GM23338 (cell line): ENCODE measurements around the gene MIDN. TPM values are rescaled to one million over a fixed set of nuclear protein-coding genes. Genes with fewer than 3 reads are reported as not detected.

Experiments
- ATAC-seq: fragments of 200-7000 bp; cut with Tn5 transposase; 3 replicates; pipeline ENCODE4 v1.9.1; 2020
- DNase-seq: peaks from one replicate; pipeline ENCODE4 v3.0.0-alpha.2; 2015; ENCODE audit warnings: low spot score
- H2AFZ ChIP-seq: fragments of 200-600 bp; sonication (generic); 2 replicates; pipeline ENCODE4 v1.8.0; 2016; ENCODE audit warnings: antibody characterized with exemption, mild to moderate bottlenecking, moderate library complexity
- H3F3A ChIP-seq: fragments of 200-600 bp; sonication (generic); replicated peaks from 2 replicates; pipeline ENCODE4 v1.8.0; 2017; ENCODE audit warnings: antibody characterized with exemption, mixed run types, low read depth
- H3K27ac ChIP-seq: fragments of 200-600 bp; sonication (generic); 2 replicates; pipeline ENCODE4 v1.6.1; 2016; ENCODE audit warnings: low read depth
- H3K27me3 ChIP-seq: fragments of 200-600 bp; sonication (generic); 2 replicates; pipeline ENCODE4 v1.8.0; 2016; ENCODE audit warnings: mild to moderate bottlenecking, mixed run types, moderate library complexity; ENCODE audit not compliant: insufficient read depth
- H3K36me3 ChIP-seq: fragments of 200-600 bp; sonication (generic); 2 replicates; pipeline ENCODE4 v1.8.0; 2016; ENCODE audit warnings: mild to moderate bottlenecking; ENCODE audit not compliant: insufficient read depth
- H3K4me1 ChIP-seq: fragments of 200-600 bp; sonication (generic); 2 replicates; pipeline ENCODE4 v1.8.0; 2016; ENCODE audit warnings: mild to moderate bottlenecking, moderate library complexity; ENCODE audit not compliant: insufficient read depth
- H3K4me2 ChIP-seq: fragments of 200-600 bp; sonication (generic); 2 replicates; pipeline ENCODE4 v1.7.1; 2017; ENCODE audit warnings: mixed run types
- H3K4me3 ChIP-seq: fragments of 200-600 bp; sonication (generic); 2 replicates; pipeline ENCODE4 v1.6.1; 2016; ENCODE audit warnings: mixed run types
- H3K79me2 ChIP-seq: fragments of 200-600 bp; sonication (generic); replicated peaks from 2 replicates; pipeline ENCODE4 v1.8.0; 2017; ENCODE audit warnings: mild to moderate bottlenecking; ENCODE audit not compliant: insufficient read depth
- H3K9me2 ChIP-seq: fragments of 200-600 bp; sonication (generic); 2 replicates; pipeline ENCODE4 v1.8.0; 2017; ENCODE audit not compliant: insufficient read depth
- H4K20me1 ChIP-seq: fragments of 200-600 bp; sonication (generic); replicated peaks from 2 replicates; pipeline ENCODE4 v1.8.0; 2017; ENCODE audit warnings: mild to moderate bottlenecking; ENCODE audit not compliant: insufficient read depth
- H3K27ac Mint-ChIP-seq: 2 replicates; pipeline ENCODE4 v1.8.0; 2020; ENCODE audit warnings: inconsistent platforms, mild to moderate bottlenecking, moderate library complexity, mixed read lengths
- H3K27me3 Mint-ChIP-seq: 3 replicates; pipeline ENCODE4 v1.8.0; 2022; ENCODE audit warnings: low read depth, mild to moderate bottlenecking, moderate library complexity, mixed read lengths, inconsistent platforms; ENCODE audit not compliant: insufficient read depth, poor library complexity
- H3K36me3 Mint-ChIP-seq: 3 replicates; pipeline ENCODE4 v1.8.0; 2021; ENCODE audit warnings: low read depth, mild to moderate bottlenecking, inconsistent platforms, moderate library complexity, mixed read lengths
- H3K4me1 Mint-ChIP-seq: 3 replicates; pipeline ENCODE4 v1.8.0; 2020; ENCODE audit warnings: mild to moderate bottlenecking, inconsistent platforms, mixed read lengths
- H3K4me3 Mint-ChIP-seq: 3 replicates; pipeline ENCODE4 v1.8.0; 2021; ENCODE audit warnings: moderate library complexity, mild to moderate bottlenecking, inconsistent platforms, mixed read lengths
- H3K9me3 Mint-ChIP-seq: 3 replicates; pipeline ENCODE4 v1.8.0; 2020; ENCODE audit warnings: moderate library complexity, mild to moderate bottlenecking, inconsistent platforms, mixed read lengths
- CREB1 ChIP-seq: fragments of 250-450 bp; sonication (Bioruptor Pico); IDR thresholded peaks from 2 replicates; pipeline ENCODE4 v1.5.0; 2020; ENCODE audit warnings: low read depth, mild to moderate bottlenecking, moderate library complexity
- EZH2 ChIP-seq: fragments of 200-600 bp; sonication (generic); IDR thresholded peaks from one replicate; pipeline ENCODE4 v1.8.0; 2017; ENCODE audit warnings: antibody characterized with exemption, mild to moderate bottlenecking, low read depth; ENCODE audit not compliant: unreplicated experiment
- EZH2phosphoT487 ChIP-seq: fragments of 200-600 bp; sonication (generic); IDR thresholded peaks from one replicate; pipeline ENCODE4 v1.8.1; 2018; ENCODE audit warnings: antibody characterized with exemption; ENCODE audit not compliant: unreplicated experiment
- JUNB ChIP-seq: IDR thresholded peaks from one replicate; pipeline ENCODE4 v1.6.1; 2016; ENCODE audit warnings: antibody characterized with exemption; ENCODE audit not compliant: unreplicated experiment
- NANOG ChIP-seq: IDR thresholded peaks from 2 replicates; pipeline ENCODE4 v1.6.1; 2016; ENCODE audit warnings: antibody characterized with exemption, borderline replicate concordance
- POLR2AphosphoS5 ChIP-seq: IDR thresholded peaks from 2 replicates; pipeline ENCODE4 v1.6.1; 2016; ENCODE audit warnings: antibody characterized with exemption, low read depth
- STAT1 ChIP-seq: IDR thresholded peaks from one replicate; pipeline ENCODE4 v1.6.1; 2016; ENCODE audit warnings: antibody characterized with exemption; ENCODE audit not compliant: unreplicated experiment
- ZNF114 ChIP-seq: fragments of 250-450 bp; sonication (Bioruptor Pico); IDR thresholded peaks from 2 replicates; pipeline ENCODE4 v1.5.0; 2020; ENCODE audit warnings: mild to moderate bottlenecking, moderate library complexity
- ZNF331 ChIP-seq: fragments of 250-450 bp; sonication (Bioruptor Pico); IDR thresholded peaks from 2 replicates; pipeline ENCODE4 v1.5.0; 2020; ENCODE audit warnings: low read depth, mild to moderate bottlenecking, moderate library complexity
- polyA plus RNA-seq: library from polyadenylated mRNA; unstranded; fragments of >200 nt; fragmentation: Nextera tagmentation; extraction: Ambion mirVana; gene quantifications from 2 replicates; pipeline ENCODE4 v1.2.1, GENCODE V29; 2016
- total RNA-seq: library from RNA; depleted of rRNA; stranded (reverse); fragments of >200 nt; shearing (Covaris generic); gene quantifications from 2 replicates; pipeline ENCODE4 v1.2.3, GENCODE V29; 2014
- TF ChIP-seq, protein P1 (sequence below): fragments of 250-450 bp; sonication (Bioruptor Pico); IDR thresholded peaks from 2 replicates; pipeline ENCODE4 v1.5.0; 2020; ENCODE audit warnings: mild to moderate bottlenecking, moderate library complexity
- TF ChIP-seq, protein P2 (sequence below): IDR thresholded peaks from one replicate; pipeline ENCODE4 v1.6.1; 2018; ENCODE audit warnings: antibody characterized with exemption; ENCODE audit not compliant: unreplicated experiment
- TF ChIP-seq, protein P3 (sequence below): IDR thresholded peaks from 2 replicates; pipeline ENCODE4 v1.6.1; 2016; ENCODE audit warnings: antibody characterized with exemption
- TF ChIP-seq, protein P4 (sequence below), 2 experiments: fragments of 200-600 bp in 1 of 2; sonication (generic) in 1 of 2; conservative IDR thresholded peaks; 2 replicates each; pipeline versions ENCODE4 v1.5.1 to v1.6.1; 2016 to 2017; ENCODE audit warnings: antibody characterized with exemption in 2 of 2, low read depth in 2 of 2, mild to moderate bottlenecking in 2 of 2, moderate library complexity in 1 of 2

MIDN gene
- total and polyA plus RNA-seq, 2 experiments from 2014 or later: 28.6 to 113 TPM

DNA sequence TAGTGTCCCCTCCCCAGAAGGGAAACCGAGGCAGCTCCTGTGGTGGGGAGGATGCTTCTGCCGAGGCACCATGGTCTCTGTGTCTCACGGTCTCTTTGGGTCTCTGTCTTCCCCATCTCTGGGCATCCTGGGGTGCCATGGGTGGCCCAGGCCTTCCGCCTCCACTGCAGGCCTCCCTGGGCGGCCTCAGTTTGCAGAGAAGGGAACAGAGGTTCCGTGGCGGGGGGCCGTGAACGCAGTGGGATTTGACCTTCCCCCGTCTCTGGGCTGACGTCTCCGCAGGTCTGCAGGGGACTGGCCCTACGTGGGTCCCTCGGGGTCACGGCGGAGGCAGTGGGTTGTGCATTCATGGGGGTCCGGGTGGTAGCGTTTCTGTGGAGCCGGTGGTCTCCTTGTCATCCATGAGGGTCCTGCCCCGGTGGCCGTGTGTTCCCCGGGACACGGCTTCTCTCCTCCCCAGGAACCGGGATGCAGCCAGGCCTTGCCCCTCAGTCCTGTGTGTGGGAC is 41.9 kb downstream of the MIDN start:
- Histone ChIP-seq H3K36me3 (no peaks in the 10 kb centered on the region), H3K27ac (no peak overlapping the region), H3K4me2 (no peak overlapping the region), H3K27me3 (peaks cover 14% of the 10 kb centered on the region), H3K79me2 (no peaks in the 10 kb centered on the region), H4K20me1 (no peaks in the 10 kb centered on the region), H3F3A (peaks cover 5% of the 10 kb centered on the region), H2AFZ (no peak overlapping the region), H3K4me1 (no peaks in the 10 kb centered on the region), H3K9me2 (no peaks in the 10 kb centered on the region), H3K4me3 (no peak overlapping the region)
- H3K9me3 Mint-ChIP-seq: no peaks in the 10 kb centered on the region
- no peak overlapping the region for H3K27ac Mint-ChIP-seq
- H3K27me3 Mint-ChIP-seq: peaks cover 12% of the 10 kb centered on the region
- ATAC-seq: no peak
- H3K4me3 Mint-ChIP-seq: no peak overlapping the region
- H3K4me1 Mint-ChIP-seq: 0 out of 3 replicates have a peak, but pooled peaks cover 2% of the 10 kb centered on the region
- TF ChIP-seq, protein P1, sequence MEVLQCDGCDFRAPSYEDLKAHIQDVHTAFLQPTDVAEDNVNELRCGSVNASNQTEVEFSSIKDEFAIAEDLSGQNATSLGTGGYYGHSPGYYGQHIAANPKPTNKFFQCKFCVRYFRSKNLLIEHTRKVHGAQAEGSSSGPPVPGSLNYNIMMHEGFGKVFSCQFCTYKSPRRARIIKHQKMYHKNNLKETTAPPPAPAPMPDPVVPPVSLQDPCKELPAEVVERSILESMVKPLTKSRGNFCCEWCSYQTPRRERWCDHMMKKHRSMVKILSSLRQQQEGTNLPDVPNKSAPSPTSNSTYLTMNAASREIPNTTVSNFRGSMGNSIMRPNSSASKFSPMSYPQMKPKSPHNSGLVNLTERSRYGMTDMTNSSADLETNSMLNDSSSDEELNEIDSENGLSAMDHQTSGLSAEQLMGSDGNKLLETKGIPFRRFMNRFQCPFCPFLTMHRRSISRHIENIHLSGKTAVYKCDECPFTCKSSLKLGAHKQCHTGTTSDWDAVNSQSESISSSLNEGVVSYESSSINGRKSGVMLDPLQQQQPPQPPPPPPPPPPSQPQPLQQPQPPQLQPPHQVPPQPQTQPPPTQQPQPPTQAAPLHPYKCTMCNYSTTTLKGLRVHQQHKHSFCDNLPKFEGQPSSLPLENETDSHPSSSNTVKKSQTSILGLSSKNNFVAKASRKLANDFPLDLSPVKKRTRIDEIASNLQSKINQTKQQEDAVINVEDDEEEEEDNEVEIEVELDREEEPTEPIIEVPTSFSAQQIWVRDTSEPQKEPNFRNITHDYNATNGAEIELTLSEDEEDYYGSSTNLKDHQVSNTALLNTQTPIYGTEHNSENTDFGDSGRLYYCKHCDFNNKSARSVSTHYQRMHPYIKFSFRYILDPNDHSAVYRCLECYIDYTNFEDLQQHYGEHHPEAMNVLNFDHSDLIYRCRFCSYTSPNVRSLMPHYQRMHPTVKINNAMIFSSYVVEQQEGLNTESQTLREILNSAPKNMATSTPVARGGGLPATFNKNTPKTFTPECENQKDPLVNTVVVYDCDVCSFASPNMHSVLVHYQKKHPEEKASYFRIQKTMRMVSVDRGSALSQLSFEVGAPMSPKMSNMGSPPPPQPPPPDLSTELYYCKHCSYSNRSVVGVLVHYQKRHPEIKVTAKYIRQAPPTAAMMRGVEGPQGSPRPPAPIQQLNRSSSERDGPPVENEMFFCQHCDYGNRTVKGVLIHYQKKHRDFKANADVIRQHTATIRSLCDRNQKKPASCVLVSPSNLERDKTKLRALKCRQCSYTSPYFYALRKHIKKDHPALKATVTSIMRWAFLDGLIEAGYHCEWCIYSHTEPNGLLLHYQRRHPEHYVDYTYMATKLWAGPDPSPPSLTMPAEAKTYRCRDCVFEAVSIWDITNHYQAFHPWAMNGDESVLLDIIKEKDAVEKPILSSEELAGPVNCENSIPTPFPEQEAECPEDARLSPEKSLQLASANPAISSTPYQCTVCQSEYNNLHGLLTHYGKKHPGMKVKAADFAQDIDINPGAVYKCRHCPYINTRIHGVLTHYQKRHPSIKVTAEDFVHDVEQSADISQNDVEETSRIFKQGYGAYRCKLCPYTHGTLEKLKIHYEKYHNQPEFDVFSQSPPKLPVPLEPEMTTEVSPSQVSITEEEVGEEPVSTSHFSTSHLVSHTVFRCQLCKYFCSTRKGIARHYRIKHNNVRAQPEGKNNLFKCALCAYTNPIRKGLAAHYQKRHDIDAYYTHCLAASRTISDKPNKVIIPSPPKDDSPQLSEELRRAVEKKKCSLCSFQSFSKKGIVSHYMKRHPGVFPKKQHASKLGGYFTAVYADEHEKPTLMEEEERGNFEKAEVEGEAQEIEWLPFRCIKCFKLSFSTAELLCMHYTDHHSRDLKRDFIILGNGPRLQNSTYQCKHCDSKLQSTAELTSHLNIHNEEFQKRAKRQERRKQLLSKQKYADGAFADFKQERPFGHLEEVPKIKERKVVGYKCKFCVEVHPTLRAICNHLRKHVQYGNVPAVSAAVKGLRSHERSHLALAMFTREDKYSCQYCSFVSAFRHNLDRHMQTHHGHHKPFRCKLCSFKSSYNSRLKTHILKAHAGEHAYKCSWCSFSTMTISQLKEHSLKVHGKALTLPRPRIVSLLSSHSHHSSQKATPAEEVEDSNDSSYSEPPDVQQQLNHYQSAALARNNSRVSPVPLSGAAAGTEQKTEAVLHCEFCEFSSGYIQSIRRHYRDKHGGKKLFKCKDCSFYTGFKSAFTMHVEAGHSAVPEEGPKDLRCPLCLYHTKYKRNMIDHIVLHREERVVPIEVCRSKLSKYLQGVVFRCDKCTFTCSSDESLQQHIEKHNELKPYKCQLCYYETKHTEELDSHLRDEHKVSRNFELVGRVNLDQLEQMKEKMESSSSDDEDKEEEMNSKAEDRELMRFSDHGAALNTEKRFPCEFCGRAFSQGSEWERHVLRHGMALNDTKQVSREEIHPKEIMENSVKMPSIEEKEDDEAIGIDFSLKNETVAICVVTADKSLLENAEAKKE (CRISPR knock-in tag): no peak
- TF ChIP-seq CREB1 (CRISPR knock-in tag): no peak
- TF ChIP-seq, protein P2, sequence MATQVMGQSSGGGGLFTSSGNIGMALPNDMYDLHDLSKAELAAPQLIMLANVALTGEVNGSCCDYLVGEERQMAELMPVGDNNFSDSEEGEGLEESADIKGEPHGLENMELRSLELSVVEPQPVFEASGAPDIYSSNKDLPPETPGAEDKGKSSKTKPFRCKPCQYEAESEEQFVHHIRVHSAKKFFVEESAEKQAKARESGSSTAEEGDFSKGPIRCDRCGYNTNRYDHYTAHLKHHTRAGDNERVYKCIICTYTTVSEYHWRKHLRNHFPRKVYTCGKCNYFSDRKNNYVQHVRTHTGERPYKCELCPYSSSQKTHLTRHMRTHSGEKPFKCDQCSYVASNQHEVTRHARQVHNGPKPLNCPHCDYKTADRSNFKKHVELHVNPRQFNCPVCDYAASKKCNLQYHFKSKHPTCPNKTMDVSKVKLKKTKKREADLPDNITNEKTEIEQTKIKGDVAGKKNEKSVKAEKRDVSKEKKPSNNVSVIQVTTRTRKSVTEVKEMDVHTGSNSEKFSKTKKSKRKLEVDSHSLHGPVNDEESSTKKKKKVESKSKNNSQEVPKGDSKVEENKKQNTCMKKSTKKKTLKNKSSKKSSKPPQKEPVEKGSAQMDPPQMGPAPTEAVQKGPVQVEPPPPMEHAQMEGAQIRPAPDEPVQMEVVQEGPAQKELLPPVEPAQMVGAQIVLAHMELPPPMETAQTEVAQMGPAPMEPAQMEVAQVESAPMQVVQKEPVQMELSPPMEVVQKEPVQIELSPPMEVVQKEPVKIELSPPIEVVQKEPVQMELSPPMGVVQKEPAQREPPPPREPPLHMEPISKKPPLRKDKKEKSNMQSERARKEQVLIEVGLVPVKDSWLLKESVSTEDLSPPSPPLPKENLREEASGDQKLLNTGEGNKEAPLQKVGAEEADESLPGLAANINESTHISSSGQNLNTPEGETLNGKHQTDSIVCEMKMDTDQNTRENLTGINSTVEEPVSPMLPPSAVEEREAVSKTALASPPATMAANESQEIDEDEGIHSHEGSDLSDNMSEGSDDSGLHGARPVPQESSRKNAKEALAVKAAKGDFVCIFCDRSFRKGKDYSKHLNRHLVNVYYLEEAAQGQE: no peak
- TF ChIP-seq ZNF114 (CRISPR knock-in tag): no peak
- no peak for TF ChIP-seq EZH2phosphoT487
- no peak for TF ChIP-seq ZNF331 (CRISPR knock-in tag)
- no peak for TF ChIP-seq NANOG
- no peak for TF ChIP-seq POLR2AphosphoS5
- TF ChIP-seq JUNB: no peak
- no peak for TF ChIP-seq EZH2
- TF ChIP-seq, protein P3, sequence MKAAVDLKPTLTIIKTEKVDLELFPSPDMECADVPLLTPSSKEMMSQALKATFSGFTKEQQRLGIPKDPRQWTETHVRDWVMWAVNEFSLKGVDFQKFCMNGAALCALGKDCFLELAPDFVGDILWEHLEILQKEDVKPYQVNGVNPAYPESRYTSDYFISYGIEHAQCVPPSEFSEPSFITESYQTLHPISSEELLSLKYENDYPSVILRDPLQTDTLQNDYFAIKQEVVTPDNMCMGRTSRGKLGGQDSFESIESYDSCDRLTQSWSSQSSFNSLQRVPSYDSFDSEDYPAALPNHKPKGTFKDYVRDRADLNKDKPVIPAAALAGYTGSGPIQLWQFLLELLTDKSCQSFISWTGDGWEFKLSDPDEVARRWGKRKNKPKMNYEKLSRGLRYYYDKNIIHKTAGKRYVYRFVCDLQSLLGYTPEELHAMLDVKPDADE: no peak
- TF ChIP-seq STAT1: no peak
- TF ChIP-seq, protein P4, sequence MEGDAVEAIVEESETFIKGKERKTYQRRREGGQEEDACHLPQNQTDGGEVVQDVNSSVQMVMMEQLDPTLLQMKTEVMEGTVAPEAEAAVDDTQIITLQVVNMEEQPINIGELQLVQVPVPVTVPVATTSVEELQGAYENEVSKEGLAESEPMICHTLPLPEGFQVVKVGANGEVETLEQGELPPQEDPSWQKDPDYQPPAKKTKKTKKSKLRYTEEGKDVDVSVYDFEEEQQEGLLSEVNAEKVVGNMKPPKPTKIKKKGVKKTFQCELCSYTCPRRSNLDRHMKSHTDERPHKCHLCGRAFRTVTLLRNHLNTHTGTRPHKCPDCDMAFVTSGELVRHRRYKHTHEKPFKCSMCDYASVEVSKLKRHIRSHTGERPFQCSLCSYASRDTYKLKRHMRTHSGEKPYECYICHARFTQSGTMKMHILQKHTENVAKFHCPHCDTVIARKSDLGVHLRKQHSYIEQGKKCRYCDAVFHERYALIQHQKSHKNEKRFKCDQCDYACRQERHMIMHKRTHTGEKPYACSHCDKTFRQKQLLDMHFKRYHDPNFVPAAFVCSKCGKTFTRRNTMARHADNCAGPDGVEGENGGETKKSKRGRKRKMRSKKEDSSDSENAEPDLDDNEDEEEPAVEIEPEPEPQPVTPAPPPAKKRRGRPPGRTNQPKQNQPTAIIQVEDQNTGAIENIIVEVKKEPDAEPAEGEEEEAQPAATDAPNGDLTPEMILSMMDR (conservative IDR thresholded peaks at IDR 0.05; ENCODE audit: low read depth in 2 of 2): no peak
- DNase-seq: no peak
- H3K36me3 Mint-ChIP-seq: no peaks in the 10 kb centered on the region
